ENCODE results near the gene ADGRL3.
"Not testable (repeated sequence)": the region's sequence is repeated elsewhere in the genome, so short reads cannot be mapped to it uniquely, and the experiment has no call there.

Gene ADGRL3

GRCh38 chr4:61571761-61572559, 371.8 kb downstream of the ADGRL3 start:
- no peak for DNase-seq

- DNase-seq = no peak
Observed at GRCh38 chr4:61575796-61576195, 375.7 kb downstream of the ADGRL3 start.

GRCh38 chr4:61579786-61580185, 379.7 kb downstream of the ADGRL3 start:
- DNase-seq = no peak

GRCh38 chr4:61580721-61581377, 380.7 kb downstream of the ADGRL3 start:
- DNase-seq = no peak

GRCh38 chr4:61583696-61584095, 383.6 kb downstream of the ADGRL3 start:
- no peak for DNase-seq

GRCh38 chr4:61588621-61589402, 388.7 kb downstream of the ADGRL3 start:
- DNase-seq = no peak

GRCh38 chr4:61590881-61591280, 390.8 kb downstream of the ADGRL3 start:
- no peak for DNase-seq

GRCh38 chr4:61596606-61597340, 396.6 kb downstream of the ADGRL3 start:
- no peak for DNase-seq

GRCh38 chr4:61603086-61603485, 403.0 kb downstream of the ADGRL3 start:
- DNase-seq = no peak

- no peak for DNase-seq
Observed at GRCh38 chr4:61604054-61604453, 403.9 kb downstream of the ADGRL3 start.

GRCh38 chr4:61605984-61606383, 405.9 kb downstream of the ADGRL3 start:
- DNase-seq = no peak

- no peak for DNase-seq
Observed at GRCh38 chr4:61614231-61614630, 414.1 kb downstream of the ADGRL3 start.

GRCh38 chr4:61619528-61619927, 419.4 kb downstream of the ADGRL3 start:
- DNase-seq = no peak

- no peak for DNase-seq
Observed at GRCh38 chr4:61628282-61628681, 428.2 kb downstream of the ADGRL3 start.

GRCh38 chr4:61628727-61629126, 428.6 kb downstream of the ADGRL3 start:
- DNase-seq = no peak

GRCh38 chr4:61630548-61630947, 430.4 kb downstream of the ADGRL3 start:
- no peak for DNase-seq

- DNase-seq = no peak
Observed at GRCh38 chr4:61638591-61638990, 438.5 kb downstream of the ADGRL3 start.

GRCh38 chr4:61646746-61647350, 446.7 kb downstream of the ADGRL3 start:
- not testable (repeated sequence) for DNase-seq

- no peak for DNase-seq
Observed at GRCh38 chr4:61648264-61648663, 448.1 kb downstream of the ADGRL3 start.

GRCh38 chr4:61657016-61657415, 456.9 kb downstream of the ADGRL3 start:
- no peak for DNase-seq

GRCh38 chr4:61661960-61662359, 461.8 kb downstream of the ADGRL3 start:
- no peak for DNase-seq

- no peak for DNase-seq
Observed at GRCh38 chr4:61662362-61662761, 462.2 kb downstream of the ADGRL3 start.

Measured in left hindlimb (tissue), 1 donor.